Adipose tissue (tissue), 3 donors: ENCODE data around the gene CEBPE. TPM values are rescaled to one million over a fixed set of nuclear protein-coding genes. Genes with fewer than 3 reads are reported as not detected.
A peak's percentile ranks its signal among the peaks of the same experiment; 100 is the strongest.
"Not testable (repeated sequence)": the region's sequence is repeated elsewhere in the genome, so short reads cannot be mapped to it uniquely, and the experiment has no call there.

ENCODE experiments used
- H3K27ac ChIP-seq: one replicate; pipeline ENCODE4 v1.5.1; 2013; ENCODE audit warnings: low read depth, low read length
- WGBS, 3 donors: extraction: QIAGEN DNeasy Blood & Tissue Kit; methylation state at CpG; one replicate each; pipeline ENCODE4 v1.1.7; 2013; 5-methylcytosine and 5-hydroxymethylcytosine counted together
- polyA plus RNA-seq, 3 donors: library from polyadenylated mRNA; stranded (reverse); fragments of 200-250 nt; gene quantifications; one replicate each; pipeline ENCODE4 v1.2.3, GENCODE V29; 2013
- donor health status: healthy with polysubstance abuse.
- donor health status: Bipolar disorder and iron deficiency.
- donor health status: healthy.

The CEBPE gene
- polyA plus RNA-seq, 3 donors = 0.15 to 2.8 TPM; not detected in 1

DNA sequence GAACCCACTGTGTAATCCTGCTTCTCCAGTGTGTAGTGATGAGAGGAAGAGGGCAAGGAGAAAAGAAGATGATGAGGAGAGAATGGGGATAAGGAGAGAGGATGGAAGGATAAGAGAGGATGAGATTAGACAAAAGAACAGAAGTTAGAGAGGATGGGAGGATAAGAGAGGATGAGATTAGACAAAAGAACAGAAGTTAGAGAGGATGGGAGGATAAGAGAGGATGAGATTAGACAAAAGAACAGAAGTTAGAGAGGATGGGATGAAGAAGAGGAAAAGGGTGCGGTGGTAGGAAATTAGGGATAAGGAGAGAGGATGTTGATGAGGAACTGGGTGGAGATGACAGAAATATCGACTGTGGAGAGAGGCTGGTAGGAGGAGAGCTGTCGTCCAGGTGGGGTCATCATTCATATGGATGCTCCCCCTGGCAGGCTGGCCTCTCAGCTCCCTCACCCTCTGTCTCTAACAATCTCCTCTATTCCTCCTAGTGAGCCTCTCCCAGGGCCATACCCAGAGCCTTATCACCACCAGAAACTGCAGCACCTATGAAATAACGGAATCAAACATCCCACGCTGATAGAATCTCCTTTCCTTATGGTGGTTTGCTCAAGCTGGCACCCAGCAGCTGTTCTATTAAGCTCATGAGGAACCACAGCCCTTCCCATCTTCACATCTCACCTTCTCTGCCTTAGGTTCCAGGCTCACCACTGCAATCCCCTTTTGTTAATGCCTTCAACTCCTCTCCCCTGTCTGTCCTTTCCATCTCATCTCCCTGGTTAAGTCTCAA is 8.3 kb downstream of the CEBPE start:
- no peak overlapping the region for H3K27ac ChIP-seq
- 37 to 48% (median 44%) methylated on average over 5 of the region's 5 CpGs for WGBS, 3 donors

DNA sequence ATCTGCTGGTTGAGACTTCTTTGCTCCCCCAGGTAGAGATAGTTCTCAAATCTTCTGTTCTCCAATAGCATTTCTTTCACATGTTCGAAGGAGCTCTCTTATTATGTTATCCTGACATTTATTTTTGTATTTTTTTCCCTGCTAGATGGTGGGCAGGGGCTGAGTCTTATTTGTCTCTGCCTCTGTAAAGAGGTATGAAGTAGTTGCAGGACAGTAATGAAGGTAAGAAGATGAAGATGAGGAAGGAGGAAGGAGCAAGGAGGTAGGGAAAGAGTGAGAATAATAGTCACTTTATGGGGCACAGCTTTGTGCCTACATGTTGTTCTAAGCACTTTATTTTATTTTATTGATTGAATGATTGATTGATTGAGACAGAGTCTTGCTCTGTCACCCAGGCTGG is 9.3 kb downstream of the CEBPE start:
- no peak overlapping the region for H3K27ac ChIP-seq
- WGBS, 3 donors = 86 to 90% (median 89%) methylated on average over 1 of the region's 1 CpG

DNA sequence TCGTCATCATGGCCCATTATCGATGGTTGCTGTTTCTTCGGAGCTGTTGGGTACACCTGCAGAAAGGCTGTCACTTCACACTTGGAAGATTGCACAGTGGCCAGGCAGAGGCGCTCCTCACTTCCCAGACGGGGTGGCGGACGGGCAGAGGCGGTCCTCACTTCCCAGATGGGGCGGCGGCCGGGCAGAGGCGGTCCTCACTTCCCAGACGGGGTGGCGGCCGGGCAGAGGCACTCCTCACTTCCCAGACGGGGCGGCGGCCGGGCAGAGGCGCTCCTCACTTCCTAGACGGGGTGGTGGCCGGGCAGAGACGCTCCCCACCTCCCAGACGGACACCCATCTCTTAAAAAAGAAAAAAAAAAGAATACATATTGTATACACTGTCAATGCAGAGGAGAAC is 10.9 kb downstream of the CEBPE start:
- 92 to 94% (median 94%) methylated on average over 24 of the region's 24 CpGs for WGBS, 3 donors
- H3K27ac ChIP-seq = not testable (repeated sequence)

DNA sequence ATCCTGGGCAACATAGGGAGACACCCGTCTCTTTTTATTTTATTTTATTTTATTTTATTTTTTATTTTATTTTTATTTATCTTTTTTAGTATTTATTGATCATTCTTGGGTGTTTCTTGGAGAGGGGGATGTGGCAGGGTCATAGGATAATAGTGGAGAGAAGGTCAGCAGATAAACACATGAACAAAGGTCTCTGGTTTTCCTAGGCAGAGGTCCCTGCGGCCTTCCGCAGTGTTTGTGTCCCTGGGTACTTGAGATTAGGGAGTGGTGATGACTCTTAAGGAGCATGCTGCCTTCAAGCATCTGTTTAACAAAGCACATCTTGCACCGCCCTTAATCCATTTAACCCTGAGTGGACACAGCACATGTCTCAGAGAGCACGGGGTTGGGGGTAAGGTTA is 11.4 kb downstream of the CEBPE start:
- not testable (repeated sequence) for H3K27ac ChIP-seq
- WGBS, 3 donors = 84 to 91% (median 86%) methylated on average over 1 to 3 of the region's 5 CpGs

DNA sequence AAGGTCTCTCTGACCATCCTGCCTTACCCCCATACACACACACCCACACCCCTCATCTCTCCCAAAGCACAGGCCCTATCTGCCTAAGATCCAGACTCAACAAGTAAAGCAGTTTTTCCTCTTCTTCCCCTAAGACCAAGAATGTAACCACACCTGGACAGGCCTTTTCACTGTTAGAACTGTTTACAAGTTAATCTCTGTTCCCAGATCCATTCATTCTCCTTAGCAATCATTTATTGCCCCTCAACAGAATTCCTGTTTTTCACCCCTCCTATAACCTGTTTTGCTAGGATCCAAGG is 12.4 kb downstream of the CEBPE start:
- H3K27ac ChIP-seq = no peak overlapping the region

DNA sequence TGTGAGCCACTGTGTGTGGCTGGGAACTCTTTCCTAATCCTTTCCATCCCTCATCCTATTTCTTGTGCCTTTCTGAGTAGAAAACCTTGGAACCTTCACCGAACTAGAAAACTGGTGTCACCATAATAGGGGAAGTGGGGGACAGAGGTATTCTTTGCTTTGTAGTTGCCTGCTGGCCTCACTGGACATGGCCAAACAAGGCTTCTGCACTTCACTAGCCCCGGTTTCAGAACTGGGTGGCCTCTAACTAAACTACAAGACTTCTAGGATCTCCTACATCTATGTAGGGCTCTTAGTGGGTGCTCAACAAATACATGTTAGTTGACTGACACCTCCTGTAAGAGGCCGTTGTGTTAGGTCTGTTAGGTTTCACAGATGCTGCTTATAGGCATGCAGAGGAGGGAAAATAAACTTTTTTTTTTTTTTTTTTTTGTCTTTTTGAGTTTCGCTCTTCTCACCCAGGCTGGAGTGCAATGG is 13.7 kb downstream of the CEBPE start:
- H3K27ac ChIP-seq = no peak overlapping the region
- WGBS, 3 donors = 85 to 89% (median 86%) methylated on average over 4 of the region's 4 CpGs

DNA sequence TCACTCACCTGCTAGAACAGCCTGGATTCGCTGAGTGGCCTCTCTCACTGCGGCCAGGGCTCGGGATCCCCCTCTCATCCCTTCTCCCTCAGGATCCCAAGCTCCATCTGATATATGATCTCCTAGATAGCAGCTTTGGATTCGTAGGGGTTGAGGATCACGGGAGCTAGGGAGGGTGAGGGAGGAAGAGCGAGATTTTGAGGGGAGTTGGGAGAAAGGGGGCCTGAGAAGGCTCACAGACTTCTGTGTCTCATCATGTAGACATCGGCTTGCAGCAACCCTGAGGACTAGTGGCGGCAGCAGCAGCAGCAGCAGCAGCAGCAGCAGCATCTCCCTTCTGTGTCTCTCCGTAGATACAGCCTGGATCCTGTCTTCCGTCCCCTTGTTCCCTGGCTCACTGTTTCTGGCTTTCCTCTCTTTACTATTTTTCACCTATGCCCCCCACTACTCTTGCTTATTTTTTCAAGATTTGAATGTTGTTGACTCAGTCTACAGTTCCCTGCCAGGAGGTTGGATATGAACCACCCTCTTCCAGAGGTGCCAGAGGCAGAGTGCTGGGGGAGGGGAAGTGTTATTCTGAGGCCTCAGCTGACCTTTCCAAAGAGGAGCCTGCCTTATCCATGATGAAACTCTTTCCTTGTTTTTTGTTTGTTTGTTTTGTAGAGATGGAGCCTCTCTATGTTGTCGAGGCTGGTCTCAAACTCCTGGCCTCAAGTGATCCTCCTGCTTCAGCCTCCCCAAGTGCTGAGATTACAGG is 14.3 kb downstream of the CEBPE start, which contains the start of gene CIROP:
Gene CIROP (minus strand): TSS at position 399 of the 757 bp plus-strand sequence. CDS start 69 bp downstream, at position 330.
- 61 to 72% (median 71%) methylated on average over 11 of the region's 11 CpGs for WGBS, 3 donors
- H3K27ac ChIP-seq = no peak within 1 kb of the TSS

DNA sequence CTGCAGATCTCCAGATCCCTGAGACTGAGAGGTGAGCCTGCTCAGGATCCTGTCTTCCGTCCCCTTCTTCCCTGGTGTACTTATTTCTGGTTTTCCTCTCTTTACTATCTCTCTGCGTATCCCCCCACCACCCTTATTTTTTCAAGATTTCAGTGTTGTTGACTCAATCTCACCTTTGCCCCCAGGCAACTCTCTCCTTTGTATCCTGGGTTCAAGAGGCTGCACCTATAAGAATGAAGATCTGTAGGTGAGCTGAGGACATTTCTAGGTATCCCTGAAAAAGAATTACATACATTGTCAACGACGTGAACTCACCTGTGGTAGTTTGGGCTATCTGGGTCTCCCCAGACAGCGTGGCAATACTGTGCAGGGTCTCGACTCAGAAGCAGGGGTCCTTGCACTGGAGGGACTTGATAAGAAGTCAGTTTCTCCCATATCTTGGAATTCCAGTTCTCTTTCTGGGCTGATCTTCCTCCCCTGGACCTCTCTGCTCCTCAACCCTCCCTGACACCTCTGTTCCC is 14.9 kb downstream of the CEBPE start:
- 75 to 88% (median 87%) methylated on average over 6 of the region's 6 CpGs for WGBS, 3 donors

DNA sequence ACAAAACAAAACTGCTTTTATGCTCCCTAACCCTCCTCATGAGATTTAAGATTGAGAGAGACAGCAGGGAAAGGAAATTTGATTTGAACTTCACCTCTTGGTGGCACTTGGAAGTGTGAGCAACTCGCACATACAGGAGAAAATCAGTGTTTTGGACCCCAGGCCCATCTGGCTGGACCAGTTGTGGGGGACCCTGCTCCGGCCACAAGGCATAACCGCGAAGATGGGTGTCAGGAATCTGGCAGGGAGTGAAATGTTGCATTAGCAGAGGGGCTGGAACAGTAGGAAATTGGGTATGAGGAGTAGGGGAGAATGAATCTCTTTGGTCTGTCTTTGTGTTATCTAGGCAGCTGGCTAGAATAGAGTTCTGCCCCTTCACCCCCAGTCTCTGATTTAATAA is 15.5 kb downstream of the CEBPE start:
- WGBS, 3 donors = 84 to 94% (median 92%) methylated on average over 4 of the region's 4 CpGs
- H3K27ac ChIP-seq = no peak overlapping the region

More for the DNA sequence above, 14.9 kb downstream of the CEBPE start:
- H3K27ac ChIP-seq = no peak overlapping the region

DNA sequence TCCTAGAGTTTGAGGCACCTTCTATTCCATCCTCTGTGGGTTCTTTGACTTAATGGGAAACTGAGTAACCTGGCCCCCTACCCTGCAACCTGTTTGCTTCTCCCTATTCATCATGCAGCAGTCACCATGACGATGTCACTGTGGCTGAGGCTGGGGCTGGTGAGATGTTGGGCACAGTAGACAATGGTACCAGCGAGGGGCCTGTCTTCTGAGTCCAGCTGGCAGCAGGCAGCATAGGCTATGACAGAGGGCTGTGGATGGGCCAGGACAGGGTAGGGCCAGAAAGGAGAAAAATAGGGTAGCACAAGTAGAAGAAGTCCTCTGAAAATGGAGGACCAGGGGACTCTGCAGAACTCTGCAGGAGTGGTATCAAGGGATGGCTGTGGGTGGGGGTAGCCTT is 16.3 kb downstream of the CEBPE start:
- no peak overlapping the region for H3K27ac ChIP-seq
- 79 to 95% (median 95%) methylated on average over 2 of the region's 2 CpGs for WGBS, 3 donors

DNA sequence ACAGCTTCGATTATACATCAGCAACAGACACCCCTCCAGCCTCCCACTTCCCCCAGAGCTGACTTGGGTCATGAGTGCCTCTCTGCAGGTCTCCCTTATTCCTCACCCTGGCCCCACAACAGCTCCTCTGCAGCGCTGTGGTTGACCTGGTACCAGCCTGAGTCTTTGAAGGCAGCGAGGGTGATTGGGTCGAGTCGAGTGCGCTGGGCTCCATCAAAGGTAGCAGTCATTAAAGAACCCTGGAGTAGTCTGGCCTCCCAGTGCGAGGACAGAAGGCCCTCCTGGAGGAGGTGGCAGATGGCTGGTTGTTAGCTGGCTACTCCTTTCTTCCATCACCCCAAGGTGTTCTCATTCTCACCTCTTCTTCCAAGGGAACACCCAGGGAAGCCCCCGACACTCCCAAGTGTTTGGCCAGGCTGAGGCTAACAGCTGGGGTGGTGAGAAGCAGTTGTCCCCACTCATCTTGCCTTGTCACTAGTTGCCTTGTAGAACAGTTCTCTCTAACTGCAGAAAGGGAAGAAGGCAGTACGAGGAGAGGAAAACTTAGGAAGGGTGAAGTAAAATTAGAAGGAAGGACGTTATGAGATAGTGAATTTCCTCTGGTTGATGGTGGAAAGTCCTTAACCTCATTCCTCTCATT is 16.9 kb downstream of the CEBPE start:
- WGBS, 3 donors = 64 to 83% (median 66%) methylated on average over 10 of the region's 10 CpGs
- no peak overlapping the region for H3K27ac ChIP-seq

DNA sequence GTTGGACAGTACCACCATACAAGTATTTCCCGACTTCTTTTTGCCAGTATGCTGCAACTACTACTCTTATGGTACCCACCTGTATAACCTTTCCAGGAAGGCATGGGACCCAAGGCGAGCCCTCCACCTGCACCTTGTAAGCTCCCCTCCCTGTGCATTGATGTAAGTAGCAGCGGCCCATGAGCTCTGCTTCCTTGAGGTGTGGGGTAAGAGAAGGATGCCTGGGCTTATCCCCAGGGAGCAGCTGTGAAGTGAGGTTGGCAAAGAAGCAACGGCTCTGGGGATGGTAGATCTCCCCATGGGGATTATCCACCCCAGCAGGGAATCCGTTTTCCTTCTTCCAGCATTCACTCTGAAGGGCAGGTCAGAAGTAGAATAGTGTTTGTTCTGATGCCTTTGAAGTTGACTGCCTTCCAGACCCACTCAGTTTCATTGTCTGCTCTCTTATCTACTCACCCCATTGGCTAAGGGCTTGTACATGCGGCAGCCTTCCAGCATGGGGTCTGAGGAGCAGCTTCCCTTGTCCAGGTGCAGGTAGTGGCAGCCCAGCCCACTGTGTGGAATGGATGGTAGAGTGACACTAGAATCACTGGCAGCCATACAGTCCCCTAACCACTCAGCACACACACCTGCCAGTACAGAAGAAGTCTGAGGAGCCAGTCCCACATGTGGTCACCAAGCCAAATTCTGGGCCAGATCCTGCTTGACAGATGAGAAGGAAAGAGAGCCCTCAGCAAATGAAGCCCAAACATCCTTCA is 17.7 kb downstream of the CEBPE start:
- no peak overlapping the region for H3K27ac ChIP-seq
- 84 to 86% (median 85%) methylated on average over 6 of the region's 6 CpGs for WGBS, 3 donors

DNA sequence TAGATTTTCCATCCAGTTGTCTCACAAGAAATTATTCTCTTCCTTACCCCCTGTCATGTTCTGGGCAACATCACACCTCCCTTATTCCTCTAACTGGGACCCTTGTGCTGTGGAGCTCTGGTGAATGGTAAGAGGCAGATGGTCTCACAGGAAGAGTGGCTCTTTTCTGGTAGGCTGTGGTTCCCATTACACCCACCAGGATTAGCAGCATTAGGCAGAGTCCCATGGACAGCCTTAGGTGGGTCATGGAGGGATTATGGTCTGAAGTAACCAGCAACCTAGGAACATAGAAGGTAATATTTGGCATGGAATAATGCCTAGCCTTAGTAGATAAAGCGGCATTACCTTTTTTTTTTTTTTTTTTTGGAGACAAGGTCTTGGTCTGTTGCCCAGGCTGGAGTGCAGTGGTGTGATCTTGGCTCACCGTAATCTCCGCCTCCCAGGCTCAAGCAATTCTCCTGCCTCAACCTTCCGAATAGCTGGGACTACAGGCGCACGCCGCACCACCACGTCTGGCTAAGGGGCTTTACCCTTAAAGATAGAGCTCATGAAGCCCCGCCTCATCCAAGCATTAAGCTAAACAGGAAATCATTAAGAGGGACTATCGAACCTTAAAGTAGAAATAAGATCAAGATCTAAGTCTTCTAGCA is 19.7 kb downstream of the CEBPE start:
- 58 to 86% (median 83%) methylated on average over 10 of the region's 10 CpGs for WGBS, 3 donors
- no peak overlapping the region for H3K27ac ChIP-seq

DNA sequence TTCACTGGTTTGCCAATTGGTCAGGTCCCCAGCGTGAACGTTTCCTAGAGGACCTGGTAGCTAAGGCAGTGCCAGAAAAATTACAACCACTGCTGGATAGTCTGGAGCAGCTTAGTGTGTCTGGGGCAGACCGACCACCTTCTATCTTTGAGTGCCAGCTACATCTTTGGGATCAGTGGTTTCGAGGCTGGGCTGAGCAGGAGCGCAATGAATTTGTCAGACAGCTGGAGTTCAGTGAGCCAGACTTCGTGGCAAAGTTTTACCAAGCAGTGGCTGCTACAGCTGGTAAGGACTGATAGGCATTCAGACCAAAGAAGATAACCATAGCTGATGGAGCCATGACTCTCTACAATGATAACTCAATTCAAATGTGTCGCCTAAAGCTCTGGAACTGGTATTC is 21.3 kb downstream of the CEBPE start:
- 75 to 83% (median 79%) methylated on average over 7 of the region's 7 CpGs for WGBS, 3 donors
- H3K27ac ChIP-seq = no peak overlapping the region

DNA sequence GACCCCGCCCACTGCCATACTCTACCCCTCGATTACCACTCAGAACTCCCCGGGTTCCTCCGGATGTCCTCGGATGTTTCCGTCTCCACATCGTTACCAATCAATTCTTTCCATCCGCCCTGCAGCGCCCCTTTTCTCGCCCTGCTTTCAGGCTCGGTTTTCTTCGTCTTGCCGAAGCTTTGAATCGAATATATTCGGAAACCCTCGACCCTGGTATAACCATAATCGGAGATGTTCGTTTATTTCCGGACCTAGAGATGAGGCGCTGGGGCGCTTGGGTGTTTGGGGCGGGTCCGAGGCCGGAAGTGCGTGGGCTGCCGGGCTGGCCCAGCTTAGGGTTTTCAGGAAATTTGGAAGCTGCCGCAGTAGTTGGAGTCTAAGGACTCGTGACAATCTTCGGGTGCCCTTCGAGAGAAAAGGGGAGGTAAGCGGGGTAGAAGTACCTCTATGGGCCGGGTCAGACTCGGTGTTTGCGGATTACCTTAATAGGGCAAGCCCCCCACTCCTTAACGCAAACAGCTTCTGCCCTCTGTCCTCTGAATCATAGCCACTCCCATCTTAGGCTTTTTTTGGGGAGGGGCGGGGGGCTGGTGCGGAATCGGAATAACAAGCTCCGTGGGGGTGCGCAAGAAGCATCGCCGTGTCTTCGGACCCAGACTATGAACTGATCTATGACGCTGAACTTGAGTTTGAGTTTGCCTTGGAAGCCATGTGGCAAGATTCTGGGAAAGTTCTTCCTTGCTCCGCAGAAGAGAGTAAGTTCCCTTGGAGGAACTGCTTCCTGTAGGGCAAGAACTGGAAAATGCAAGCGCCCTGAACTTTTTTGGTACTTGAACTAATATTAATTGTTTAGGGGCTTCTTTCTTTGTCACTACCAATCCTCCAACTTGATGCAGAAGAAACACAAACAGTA is 23.6 kb downstream of the CEBPE start, which contains the start of gene C14orf119:
Gene C14orf119 (plus strand): TSS at position 310 of the 913 bp plus-strand sequence. CDS start 2,154 bp downstream, outside the sequence.
- H3K27ac ChIP-seq = peak within 1 kb of the TSS; percentile 76
- WGBS, 3 donors = 0 to 1% (median 0%) methylated on average over 46 of the region's 46 CpGs

DNA sequence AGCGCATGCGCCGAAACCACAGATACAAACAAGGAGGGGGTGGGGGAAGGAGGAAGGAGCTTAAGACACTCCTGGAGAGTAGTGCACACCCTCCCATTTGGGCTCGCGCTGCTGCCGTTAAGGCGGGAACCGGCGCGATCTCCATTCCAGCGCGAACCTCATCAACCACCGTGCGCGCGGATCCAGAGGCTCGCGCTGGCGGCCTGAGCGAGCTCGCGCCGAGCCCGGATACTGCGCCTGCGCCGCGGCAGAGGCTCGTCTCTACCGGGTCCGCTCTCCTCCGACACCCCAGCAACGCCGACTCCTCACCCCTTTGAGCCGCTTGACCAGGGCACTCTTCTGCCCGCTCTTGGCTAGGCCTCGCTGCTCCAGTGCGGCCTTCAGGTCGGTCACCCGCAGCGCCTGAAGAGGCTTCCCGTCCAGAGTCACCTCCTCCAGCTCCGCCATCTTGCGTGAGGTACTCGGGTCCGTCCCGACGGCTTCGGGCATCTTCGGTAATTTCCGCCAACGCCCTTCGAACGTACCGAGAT is 24.3 kb downstream of the CEBPE start, which contains the start of gene ACIN1:
Gene ACIN1 (minus strand): TSS at position 471 of the 530 bp plus-strand sequence. CDS start 24 bp downstream, at position 447.
- H3K27ac ChIP-seq = peak within 1 kb of the TSS; percentile 76
- 0% methylated on average over 47 to 55 of the region's 55 CpGs for WGBS, 3 donors
